GM21786 (cell line): Measurements from ENCODE around the gene TGFBR2.

Source experiments
- ATAC-seq: cut with Tn5 transposase; IDR thresholded peaks from one replicate; pipeline ENCODE4 v1.9.1; 2021; ENCODE audit not compliant: unreplicated experiment

TGFBR2 gene

DNA sequence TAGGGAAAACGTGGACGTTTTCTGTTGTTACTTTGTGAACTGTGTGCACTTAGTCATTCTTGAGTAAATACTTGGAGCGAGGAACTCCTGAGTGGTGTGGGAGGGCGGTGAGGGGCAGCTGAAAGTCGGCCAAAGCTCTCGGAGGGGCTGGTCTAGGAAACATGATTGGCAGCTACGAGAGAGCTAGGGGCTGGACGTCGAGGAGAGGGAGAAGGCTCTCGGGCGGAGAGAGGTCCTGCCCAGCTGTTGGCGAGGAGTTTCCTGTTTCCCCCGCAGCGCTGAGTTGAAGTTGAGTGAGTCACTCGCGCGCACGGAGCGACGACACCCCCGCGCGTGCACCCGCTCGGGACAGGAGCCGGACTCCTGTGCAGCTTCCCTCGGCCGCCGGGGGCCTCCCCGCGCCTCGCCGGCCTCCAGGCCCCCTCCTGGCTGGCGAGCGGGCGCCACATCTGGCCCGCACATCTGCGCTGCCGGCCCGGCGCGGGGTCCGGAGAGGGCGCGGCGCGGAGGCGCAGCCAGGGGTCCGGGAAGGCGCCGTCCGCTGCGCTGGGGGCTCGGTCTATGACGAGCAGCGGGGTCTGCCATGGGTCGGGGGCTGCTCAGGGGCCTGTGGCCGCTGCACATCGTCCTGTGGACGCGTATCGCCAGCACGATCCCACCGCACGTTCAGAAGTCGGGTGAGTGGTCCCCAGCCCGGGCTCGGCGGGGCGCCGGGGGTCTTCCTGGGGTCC lies at the start of gene TGFBR2:
Gene TGFBR2 (plus strand): TSS at position 301 of the 731 bp plus-strand sequence. CDS start 283 bp downstream, at position 584.
- peak; percentile 67 for ATAC-seq

DNA sequence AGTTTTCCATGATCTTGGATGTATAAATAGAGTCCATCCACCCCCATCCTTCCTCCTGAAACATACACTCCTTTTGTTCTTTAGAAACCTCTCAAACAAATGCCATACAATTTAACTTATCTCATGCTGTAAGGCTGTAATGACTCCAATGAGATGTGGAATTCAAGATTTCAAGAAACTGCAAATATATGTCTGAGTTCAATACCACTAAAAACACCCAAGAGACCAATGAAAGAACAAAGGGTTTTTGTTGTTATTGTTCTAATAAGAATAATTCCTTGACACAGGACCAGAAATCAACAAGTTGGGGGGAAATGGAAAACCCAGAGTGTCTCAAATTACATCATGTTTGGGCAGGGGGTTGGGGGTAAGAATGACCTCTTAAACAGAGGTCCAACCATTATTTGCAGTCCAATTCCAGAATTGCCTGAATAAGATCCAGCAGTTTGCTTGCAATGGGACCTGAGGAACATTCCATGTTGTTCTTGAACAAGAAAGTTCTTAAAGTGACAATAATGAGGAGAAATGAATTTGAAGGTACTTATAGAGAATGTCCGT lies 48.6 kb upstream of the TGFBR2 start:
- no peak for ATAC-seq

DNA sequence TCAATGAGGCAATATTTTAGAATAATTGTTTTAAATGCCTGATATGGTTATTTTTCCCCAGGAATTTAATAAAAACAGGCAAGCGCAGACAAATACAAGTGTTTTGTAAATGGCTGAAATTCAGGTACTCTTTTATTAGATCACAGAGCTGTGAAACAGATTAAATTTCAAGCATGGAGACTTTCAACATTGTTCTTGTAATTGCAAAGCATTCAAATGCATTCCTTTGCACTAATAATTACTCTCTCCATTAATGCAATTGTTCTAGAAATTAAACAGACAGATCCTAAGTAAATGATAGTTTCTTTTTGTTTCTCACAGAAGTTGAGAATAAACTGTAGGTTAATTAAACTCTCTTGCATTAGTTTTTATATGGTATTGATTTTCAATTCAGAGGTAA lies 42.4 kb upstream of the TGFBR2 start:
- no peak for ATAC-seq

DNA sequence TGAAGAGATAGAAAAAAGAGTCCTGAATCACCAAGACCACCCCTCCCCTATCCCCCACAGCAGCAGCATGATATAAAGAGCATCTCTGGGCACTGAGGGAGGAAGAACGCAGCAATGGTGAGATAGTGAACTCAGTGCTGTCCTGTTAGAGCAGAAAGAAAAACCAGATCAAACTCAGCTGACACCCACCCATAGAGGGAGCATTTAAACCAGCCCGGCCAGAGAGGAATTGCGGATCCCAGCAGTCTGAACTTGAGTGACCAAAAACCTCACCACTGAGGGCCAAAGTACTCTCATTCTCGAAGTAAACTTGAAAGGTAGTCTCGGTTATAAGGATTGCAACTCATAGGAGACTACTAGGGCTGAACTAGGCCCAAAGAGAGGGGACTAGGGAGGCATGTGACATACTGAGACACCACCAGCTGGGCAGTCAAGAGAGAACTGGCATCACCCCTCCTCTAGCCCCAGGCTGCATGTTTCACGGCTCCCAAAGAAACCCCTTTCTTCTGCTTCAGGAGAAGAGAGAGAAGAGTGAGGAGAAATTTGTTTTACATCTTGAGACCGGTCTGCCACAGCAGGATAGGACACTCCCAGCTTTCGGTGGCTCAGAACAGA lies 39.2 kb upstream of the TGFBR2 start:
- no peak for ATAC-seq

DNA sequence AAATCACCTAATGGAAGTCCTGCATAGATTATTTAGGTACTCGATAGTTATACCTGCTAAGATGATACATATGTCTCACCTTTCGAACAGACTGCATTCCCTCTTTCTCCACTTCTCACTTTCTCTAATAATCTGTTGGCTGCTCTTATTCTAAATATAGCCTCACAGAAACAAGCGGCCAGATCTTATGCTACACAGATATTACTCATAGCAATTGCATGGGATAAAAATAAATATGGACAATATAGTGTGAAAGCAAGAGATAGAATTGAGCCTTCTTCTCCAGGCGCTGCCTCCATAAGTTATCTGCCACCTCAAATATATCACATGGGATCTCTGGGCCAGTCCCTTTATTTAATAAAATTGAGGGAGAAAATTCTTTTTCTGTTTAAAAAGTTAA lies 29.5 kb upstream of the TGFBR2 start:
- no peak for ATAC-seq

DNA sequence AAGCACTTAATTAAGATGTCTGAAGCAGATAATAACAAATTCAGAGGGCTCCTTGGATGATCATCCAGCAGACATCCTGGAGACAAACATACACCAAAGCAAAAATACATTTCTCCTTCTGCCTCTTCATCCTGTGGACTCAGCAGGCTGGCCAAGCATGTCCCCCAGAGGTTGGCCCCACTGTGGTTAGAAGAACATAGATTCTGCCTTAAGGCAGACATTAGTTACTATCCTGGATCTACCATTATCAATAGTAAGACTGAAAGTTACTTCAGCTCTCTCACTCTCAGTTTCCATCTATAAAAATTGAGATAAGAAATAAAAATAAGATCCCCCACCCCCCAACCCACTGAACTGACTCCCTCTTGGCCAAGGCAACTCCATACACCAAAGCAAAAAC lies 28.6 kb upstream of the TGFBR2 start:
- ATAC-seq = no peak

DNA sequence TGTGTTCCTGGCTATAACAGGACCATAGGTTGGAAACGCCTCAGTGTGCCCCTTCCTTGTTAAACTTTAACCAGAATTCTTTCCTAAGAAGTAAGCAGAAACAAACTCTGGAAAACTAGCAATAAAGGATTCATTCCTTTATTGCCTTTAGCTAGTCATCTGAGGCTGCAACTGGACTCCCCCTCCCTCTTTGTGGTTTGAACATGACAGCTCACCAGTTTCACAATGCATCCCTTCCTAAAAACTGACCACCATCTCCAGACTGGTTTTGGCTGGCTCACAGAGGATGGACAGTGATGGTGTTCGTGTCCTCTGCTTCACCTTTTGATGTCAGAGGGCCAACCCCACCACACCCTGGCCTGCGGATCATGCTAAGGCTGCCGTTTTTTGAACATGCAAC lies 27.9 kb upstream of the TGFBR2 start:
- no peak for ATAC-seq

DNA sequence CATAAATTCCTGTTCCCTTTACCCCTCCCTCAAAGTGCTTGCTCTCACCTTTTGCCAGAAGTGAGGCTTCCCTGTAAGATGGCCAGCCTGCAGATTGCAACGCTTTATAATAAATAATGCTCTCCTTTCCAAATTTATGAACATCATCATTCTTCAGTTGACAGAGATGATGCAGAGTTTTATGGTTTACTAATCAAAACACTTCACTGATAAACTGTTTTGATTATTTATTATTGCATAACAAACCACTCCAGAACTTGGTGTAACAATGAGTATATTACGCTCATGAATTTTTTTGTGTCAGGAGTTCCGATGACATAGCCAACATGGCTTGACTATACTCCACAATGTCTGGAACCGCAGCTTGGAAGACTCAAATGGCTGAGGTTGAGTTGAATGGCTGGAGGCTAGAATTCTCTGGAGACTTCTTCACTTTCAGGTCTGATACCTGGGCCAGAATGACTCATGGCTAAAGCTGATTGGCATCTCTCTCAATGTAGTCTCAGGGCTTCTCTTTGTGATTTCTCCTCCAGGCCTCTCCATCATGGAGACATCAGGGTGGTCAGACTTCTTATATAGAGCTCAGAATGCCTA lies 27.3 kb upstream of the TGFBR2 start:
- no peak for ATAC-seq

DNA sequence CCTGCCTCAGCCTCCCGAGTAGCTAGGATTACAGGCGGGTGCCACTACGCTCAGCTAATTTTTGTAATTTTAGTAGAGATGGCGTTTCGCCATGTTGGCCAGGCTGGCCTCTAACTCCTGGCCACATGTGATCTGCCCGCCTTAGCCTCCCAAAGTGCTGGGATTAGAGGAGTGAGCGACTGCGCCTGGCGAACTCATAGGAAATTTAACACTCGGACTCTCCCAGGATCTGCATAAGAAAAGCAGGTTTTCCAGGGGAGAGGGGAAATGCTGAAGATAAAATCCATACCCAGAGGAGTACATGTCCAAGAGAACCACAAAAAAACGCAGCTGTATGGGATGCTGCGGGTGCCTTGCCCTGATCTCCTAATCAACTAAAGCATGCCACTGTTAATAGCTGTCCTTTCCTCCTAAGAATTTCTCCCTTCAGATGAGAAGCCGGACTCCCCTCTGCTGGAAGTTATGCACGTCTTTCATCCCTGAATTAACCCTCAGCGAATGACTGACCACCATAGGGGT lies 25.3 kb upstream of the TGFBR2 start:
- ATAC-seq = no peak

DNA sequence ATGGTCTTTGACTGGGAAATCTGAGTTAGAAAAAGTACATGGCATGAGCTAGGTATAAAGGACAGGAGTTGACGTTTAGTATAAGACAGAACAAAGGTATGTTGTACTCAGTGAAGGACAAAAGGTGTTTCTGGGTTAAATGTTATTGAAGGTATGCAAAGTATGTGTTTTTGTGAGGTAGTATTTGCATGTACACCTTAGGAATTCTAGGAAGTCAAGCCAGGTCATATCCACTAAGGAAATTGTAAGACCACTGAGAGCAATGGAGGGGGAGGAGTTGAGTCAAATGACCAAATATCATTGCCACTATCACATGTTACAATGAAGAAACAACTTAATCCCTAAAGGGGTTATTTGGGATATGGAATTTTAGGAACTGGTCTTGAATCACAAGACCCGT lies 24.4 kb upstream of the TGFBR2 start:
- ATAC-seq = no peak

DNA sequence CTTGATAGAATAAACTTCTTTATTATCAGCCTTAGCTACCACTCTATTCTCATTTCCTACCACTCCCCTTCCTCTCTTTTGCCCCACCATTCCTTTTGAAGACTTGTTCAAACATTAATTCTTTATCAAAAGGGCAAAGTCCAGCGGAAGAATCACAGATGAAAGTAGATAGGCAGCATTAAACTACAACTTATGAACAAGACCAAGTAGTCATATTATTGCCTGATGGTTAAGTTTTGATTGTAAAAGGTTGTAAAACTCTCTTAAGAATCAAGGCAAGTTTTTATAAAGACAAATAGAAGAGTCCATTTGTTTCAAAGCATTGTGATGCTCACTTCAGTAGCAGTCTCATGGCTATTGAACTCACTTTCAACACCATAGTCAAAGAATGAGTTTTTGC lies 22.4 kb upstream of the TGFBR2 start:
- no peak for ATAC-seq

DNA sequence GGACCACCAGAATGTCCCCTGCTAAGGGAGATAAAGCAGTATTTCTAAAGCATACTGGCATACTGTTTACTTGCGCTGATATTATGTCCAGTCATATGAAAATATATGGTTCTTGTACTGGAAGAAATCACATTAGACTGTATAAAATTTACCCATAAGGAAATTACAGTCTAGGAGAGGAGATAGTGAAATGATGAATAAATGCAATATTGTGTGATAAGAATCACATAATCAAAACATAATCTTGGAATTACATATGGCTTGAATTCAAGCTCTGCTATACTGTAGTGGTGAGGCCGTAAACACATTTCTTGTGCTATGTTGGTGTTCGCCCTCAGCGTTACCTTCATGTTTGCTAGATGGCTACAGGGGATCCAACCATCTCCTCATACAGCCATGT lies 20.7 kb upstream of the TGFBR2 start:
- ATAC-seq = no peak

DNA sequence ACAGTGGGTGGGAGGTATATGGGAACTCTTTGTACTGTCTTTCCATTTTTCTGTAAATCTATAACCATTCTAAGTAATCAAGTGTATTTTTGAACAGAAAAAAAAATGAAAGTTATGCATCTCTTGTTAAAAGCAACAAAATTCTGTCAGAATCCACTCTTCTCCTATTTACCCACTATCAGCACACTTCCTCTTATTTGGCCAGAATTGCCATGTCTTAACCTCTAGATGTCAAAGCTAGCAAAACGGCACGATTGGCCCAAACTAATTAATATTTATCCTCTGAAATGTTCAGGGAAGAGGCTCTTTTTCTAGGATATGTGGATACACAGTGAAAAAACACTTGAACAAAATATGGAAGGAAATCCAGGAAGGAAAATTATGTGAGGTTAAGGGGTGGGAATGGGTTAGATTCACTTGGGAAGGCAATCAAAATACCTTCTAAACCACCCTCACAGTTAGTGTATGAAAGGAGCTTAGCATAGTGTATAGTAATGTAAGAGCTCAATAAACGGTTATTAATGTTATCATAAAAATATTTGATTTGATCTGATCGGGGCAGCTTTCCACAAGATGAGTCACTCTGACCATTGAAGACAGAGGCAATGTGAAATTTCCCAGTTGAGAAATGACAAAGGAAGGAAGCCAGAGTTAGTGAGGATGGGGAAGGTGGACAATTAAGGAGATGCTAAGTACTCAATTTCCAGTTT lies 20.1 kb upstream of the TGFBR2 start:
- ATAC-seq = no peak

DNA sequence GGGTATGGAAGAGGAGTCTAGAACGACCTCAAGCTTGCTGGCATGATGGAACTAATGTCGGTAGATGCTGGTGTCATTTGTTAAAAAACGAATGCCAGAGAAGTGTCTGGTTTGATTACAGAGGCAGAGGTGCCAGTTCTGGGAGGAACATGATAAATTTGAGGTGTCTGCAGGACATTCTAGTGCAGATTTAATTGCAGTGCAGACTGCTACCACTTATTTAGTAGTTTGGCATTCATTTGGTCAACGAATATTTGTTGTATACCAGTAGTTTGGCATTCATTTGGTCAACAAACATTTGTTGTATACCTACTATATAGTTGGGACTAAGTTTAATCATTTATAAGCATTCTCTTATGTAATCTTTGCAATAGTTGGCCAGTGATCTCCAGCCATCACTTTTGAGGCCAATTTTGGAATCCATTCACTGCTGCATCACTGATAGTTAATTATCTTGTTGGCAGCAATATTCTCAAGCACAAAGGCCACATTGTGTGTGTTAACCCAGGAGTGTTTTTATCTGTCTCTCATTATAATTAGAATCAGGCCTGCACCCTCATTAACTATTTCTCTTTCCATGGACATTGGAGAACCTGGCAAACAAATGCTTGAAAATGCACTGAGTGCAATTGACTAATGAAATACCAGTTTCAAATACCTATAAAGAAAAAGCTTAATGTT lies 19.5 kb upstream of the TGFBR2 start:
- no peak for ATAC-seq

DNA sequence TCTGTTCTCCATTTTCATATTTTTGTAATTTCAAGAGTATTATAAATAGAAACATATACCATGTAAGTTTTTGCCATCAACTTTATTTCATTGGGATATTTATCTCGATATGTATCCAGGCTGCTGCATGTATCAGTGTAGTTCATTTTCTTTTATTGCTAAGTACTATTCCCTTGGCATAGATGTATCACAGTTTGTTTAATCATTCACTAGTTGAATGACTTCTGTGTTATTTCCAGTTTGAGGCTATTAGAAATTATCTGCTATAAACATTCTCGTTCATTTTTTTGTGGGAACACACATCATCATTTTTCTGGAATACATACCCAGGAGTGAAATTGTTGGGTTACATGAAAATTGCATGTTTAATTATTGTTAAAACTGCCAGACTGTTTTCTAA lies 18.5 kb upstream of the TGFBR2 start:
- no peak for ATAC-seq

DNA sequence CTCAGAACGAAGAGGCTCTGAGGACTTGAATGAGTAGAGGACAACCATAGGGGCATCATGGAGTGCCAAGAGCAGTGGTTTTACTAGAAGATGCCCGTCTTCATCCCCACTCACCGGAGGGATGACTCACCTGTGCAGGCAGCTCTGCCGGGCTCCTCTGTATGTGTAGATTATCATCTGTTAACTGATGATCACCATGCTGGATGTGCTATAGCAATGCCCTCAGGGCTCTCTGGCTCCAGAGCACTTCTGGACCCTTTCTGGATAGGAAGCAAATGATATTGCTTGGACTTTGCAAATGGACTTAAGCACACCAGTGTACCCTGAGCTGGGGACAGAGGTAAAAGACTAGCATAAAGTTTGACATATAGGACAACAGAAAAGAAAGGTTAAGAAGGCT lies 10.2 kb upstream of the TGFBR2 start:
- no peak for ATAC-seq

DNA sequence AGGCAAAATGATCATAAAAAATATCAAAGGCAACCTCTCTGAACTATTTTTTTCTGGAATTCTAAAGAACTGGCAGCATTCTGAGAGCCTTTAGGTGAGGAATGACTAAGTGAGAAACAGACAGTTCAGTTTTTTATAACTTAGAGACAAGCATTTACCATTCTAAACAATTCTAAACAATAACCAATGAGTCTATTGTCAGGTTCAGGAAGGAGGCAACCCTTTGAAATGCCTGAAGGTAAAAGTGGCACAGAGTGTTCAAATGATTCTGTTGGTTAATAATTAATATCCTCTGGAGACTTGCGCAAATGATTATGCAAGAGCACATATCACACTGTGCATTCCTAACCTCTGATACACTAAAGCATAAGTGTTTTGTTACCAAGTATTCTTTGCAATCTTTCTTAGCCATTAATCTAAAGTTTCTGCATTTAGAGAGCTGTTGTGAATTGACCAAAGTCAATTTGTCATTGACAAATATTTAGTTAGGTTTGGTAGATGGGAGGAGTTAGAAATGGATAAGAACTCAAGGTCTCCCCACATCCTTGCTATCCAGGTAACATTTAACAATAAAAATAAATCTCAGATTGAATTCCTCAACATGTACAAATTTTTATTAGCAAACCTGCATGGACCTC lies 9.2 kb upstream of the TGFBR2 start:
- ATAC-seq = no peak

DNA sequence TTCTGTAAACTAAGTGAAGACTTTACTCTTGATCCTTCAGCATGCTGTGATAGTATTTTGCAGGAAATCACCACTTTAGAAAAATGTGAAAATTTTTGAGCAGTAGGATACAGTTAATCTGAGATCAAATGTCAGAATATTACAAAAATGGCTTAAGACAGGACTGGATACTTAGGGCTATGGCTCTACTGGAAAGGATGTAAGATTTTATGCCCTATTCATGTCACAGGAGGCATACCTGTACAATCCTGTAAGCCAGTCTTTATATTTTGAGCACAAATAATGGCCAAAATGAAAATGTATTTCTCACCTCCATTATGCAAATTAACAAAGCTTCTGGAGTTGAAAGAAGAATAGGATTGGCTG lies 8.6 kb upstream of the TGFBR2 start:
- no peak for ATAC-seq

DNA sequence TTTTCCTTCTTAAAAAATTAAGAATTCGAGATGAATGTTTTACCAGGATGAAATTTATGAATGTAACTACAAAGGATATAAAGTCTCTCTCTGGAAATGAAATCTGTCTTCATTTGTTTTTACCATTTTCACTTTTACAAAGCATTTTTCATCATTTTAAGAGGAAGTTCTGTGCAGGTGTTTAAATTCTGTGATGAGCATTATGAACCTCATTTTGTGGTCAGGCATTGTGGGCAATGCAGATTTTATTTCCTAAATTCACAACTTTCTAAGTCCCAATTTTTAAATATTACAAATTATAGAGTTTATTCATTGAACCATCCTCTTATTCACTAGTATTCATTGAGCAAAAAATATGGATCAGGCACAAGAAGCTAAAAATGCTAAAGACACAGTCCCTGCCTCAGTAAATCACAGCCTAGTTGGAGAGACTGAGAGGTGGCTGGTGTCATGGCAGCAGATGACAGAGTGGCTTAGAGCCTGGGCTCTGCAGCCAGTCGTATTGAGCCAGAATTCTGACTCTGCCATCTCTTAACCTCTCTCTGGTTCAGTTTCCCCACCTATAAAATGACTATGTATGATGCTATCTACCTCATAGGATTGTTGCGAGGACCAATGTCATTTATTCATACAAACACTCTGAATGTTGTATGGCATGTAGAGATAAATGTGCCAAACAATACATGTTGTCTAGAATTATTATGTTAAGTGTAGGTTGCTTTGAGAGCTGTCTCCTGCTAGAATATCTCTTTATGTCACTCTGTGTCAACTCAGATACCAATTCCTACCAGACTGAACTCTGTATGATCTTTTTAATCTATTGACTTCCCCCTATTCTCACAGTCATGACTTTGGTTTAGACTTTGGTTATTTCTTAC lies 7.5 kb upstream of the TGFBR2 start:
- ATAC-seq = no peak
